SJCRH30 (cell line): ENCODE measurements around the gene PTK7. TPM values are rescaled to one million over a fixed set of nuclear protein-coding genes. Genes with fewer than 3 reads are reported as not detected.
A peak's percentile ranks its signal among the peaks of the same experiment; 100 is the strongest.

Experiments
- DNase-seq, 2 experiments: peaks; one replicate each; pipeline ENCODE4 v3.0.0-alpha.2; 2015 to 2020
- H3K27ac ChIP-seq: fragments of 250-450 bp; sonication (Bioruptor Pico); 2 replicates; pipeline ENCODE4 v1.5.1; 2020; ENCODE audit warnings: mild to moderate bottlenecking, moderate library complexity
- H3K27me3 ChIP-seq: fragments of 250-450 bp; sonication (Bioruptor Pico); 2 replicates; pipeline ENCODE4 v1.5.1; 2020; ENCODE audit warnings: mild to moderate bottlenecking, moderate library complexity
- H3K36me3 ChIP-seq: fragments of 250-450 bp; sonication (Bioruptor Pico); 2 replicates; pipeline ENCODE4 v1.5.1; 2020; ENCODE audit warnings: mild to moderate bottlenecking, moderate library complexity
- H3K4me1 ChIP-seq: fragments of 250-450 bp; sonication (Bioruptor Pico); 2 replicates; pipeline ENCODE4 v1.5.1; 2020; ENCODE audit warnings: mild to moderate bottlenecking, moderate library complexity
- H3K4me3 ChIP-seq: fragments of 250-450 bp; sonication (Bioruptor Pico); 2 replicates; pipeline ENCODE4 v1.5.1; 2020; ENCODE audit warnings: mild to moderate bottlenecking, moderate library complexity
- H3K9me3 ChIP-seq: fragments of 250-450 bp; sonication (Bioruptor Pico); replicated peaks from 2 replicates; pipeline ENCODE4 v1.5.1; 2020; ENCODE audit warnings: mild to moderate bottlenecking, moderate library complexity
- total RNA-seq: library from RNA; depleted of rRNA; stranded (reverse); fragments of >200 nt; shearing (Covaris generic); gene quantifications from 2 replicates; pipeline ENCODE4 v1.2.3, GENCODE V29; 2014

PTK7 gene
- total RNA-seq, 1 experiment from 2014 or later: 88.3 TPM

- peaks cover 14% of the 10 kb centered on the region for H3K36me3 ChIP-seq
- no peaks in the 10 kb centered on the region for H3K4me1 ChIP-seq
- no peak overlapping the region for H3K27ac ChIP-seq
- DNase-seq: no peak
- no peak overlapping the region for H3K4me3 ChIP-seq
- H3K27me3 ChIP-seq: no peaks in the 10 kb centered on the region
- no peaks in the 10 kb centered on the region for H3K9me3 ChIP-seq
Observed at GRCh38 chr6:43045371-43045930, 30.7 kb upstream of the PTK7 start.

GRCh38 chr6:43047998-43048397 is 28.1 kb upstream of the PTK7 start:
- DNase-seq: no peak
- H3K9me3 ChIP-seq: no peaks in the 10 kb centered on the region
- no peak overlapping the region for H3K27ac ChIP-seq
- H3K4me1 ChIP-seq: peaks cover 11% of the 10 kb centered on the region; the same call in 1 of the 2 replicates
- no peaks in the 10 kb centered on the region for H3K27me3 ChIP-seq
- H3K4me3 ChIP-seq: no peak overlapping the region
- H3K36me3 ChIP-seq: peaks cover 10% of the 10 kb centered on the region

- Histone ChIP-seq H3K27ac (no peak overlapping the region), H3K9me3 (no peaks in the 10 kb centered on the region), H3K36me3 (peaks cover 10% of the 10 kb centered on the region), H3K4me3 (no peak overlapping the region), H3K27me3 (no peaks in the 10 kb centered on the region), H3K4me1 (peaks cover 11% of the 10 kb centered on the region; the same call in 1 of the 2 replicates)
- DNase-seq: no peak
Observed at GRCh38 chr6:43050981-43051380, 25.1 kb upstream of the PTK7 start.

GRCh38 chr6:43052225-43052841 is 23.8 kb upstream of the PTK7 start:
- no peaks in the 10 kb centered on the region for H3K27me3 ChIP-seq
- peaks cover 10% of the 10 kb centered on the region for H3K36me3 ChIP-seq
- peak overlapping the region; percentile 85 for H3K27ac ChIP-seq
- no peak for DNase-seq
- H3K4me3 ChIP-seq: peak overlapping the region; percentile 80
- no peaks in the 10 kb centered on the region for H3K9me3 ChIP-seq
- peaks cover 11% of the 10 kb centered on the region; the same call in 1 of the 2 replicates for H3K4me1 ChIP-seq

- Histone ChIP-seq H3K27me3 (no peaks in the 10 kb centered on the region), H3K4me3 (peak overlapping the region; percentile 80), H3K4me1 (peaks cover 11% of the 10 kb centered on the region; the same call in 1 of the 2 replicates), H3K36me3 (peaks cover 10% of the 10 kb centered on the region), H3K9me3 (no peaks in the 10 kb centered on the region), H3K27ac (peak overlapping the region; percentile 85)
- peak; percentile 61 to 62 for DNase-seq
Observed at GRCh38 chr6:43052842-43053544, 23.1 kb upstream of the PTK7 start.

GRCh38 chr6:43053545-43054205 is 22.4 kb upstream of the PTK7 start, which contains the start of gene CUL7:
TSS of gene CUL7 (minus strand) at chr6:43053851. CDS start at chr6:43052788, 1,063 bp downstream.
- Histone ChIP-seq H3K27ac (peak within 1 kb of the TSS; percentile 85), H3K36me3 (peaks cover 7% of the 10 kb centered on the region), H3K4me3 (peak within 1 kb of the TSS; percentile 80), H3K4me1 (peaks cover 16% of the 10 kb centered on the region), H3K9me3 (no peaks in the 10 kb centered on the region), H3K27me3 (no peaks in the 10 kb centered on the region)
- DNase-seq: peak; percentile 94 to 97

- H3K4me1 ChIP-seq: peaks cover 16% of the 10 kb centered on the region
- H3K27me3 ChIP-seq: no peaks in the 10 kb centered on the region
- peaks cover 5% of the 10 kb centered on the region for H3K36me3 ChIP-seq
- H3K27ac ChIP-seq: peak overlapping the region; percentile 85
- DNase-seq: no peak
- H3K9me3 ChIP-seq: no peaks in the 10 kb centered on the region
- H3K4me3 ChIP-seq: peak overlapping the region; percentile 80
Observed at GRCh38 chr6:43054206-43054943, 21.7 kb upstream of the PTK7 start.

- DNase-seq: no peak
- Histone ChIP-seq H3K4me3 (no peak overlapping the region), H3K9me3 (no peaks in the 10 kb centered on the region), H3K27me3 (no peaks in the 10 kb centered on the region), H3K4me1 (peaks cover 16% of the 10 kb centered on the region), H3K27ac (no peak overlapping the region), H3K36me3 (no peaks in the 10 kb centered on the region; the same call in 1 of the 2 replicates)
Observed at GRCh38 chr6:43055966-43056365, 20.1 kb upstream of the PTK7 start.

- H3K9me3 ChIP-seq: no peaks in the 10 kb centered on the region
- peaks cover 5% of the 10 kb centered on the region for H3K4me1 ChIP-seq
- peak overlapping the region; percentile 84 for H3K4me3 ChIP-seq
- peak overlapping the region; percentile 61; the same call in 1 of the 2 replicates for H3K27ac ChIP-seq
- no peaks in the 10 kb centered on the region for H3K27me3 ChIP-seq
- no peaks in the 10 kb centered on the region; the same call in 1 of the 2 replicates for H3K36me3 ChIP-seq
- DNase-seq: no peak
Observed at GRCh38 chr6:43058531-43058930, 17.6 kb upstream of the PTK7 start.

GRCh38 chr6:43059168-43060033 is 16.7 kb upstream of the PTK7 start, which contains the start of the genes KLC4 and MRPL2:
TSS of gene KLC4 (plus strand) at chr6:43059631. CDS start at chr6:43061336, 1,705 bp downstream.
TSS of gene MRPL2 (minus strand) at chr6:43059434. CDS start at chr6:43059381, 53 bp downstream.
- Histone ChIP-seq H3K27me3 (no peaks in the 10 kb centered on the region), H3K36me3 (no peaks in the 10 kb centered on the region; the same call in 1 of the 2 replicates), H3K9me3 (no peaks in the 10 kb centered on the region), H3K27ac (peak within 1 kb of the TSS; percentile 61), H3K4me3 (peak within 1 kb of the TSS; percentile 84), H3K4me1 (peaks cover 5% of the 10 kb centered on the region)
- DNase-seq: peak; percentile 98 to 99

- Histone ChIP-seq H3K27me3 (no peaks in the 10 kb centered on the region), H3K4me1 (peaks cover 5% of the 10 kb centered on the region), H3K9me3 (no peaks in the 10 kb centered on the region), H3K4me3 (peak overlapping the region; percentile 84), H3K36me3 (no peaks in the 10 kb centered on the region), H3K27ac (peak overlapping the region; percentile 61)
- DNase-seq: no peak
Observed at GRCh38 chr6:43060034-43060754, 15.9 kb upstream of the PTK7 start.

- H3K27ac ChIP-seq: no peak overlapping the region
- peaks cover 5% of the 10 kb centered on the region for H3K4me1 ChIP-seq
- H3K9me3 ChIP-seq: no peaks in the 10 kb centered on the region
- no peaks in the 10 kb centered on the region for H3K36me3 ChIP-seq
- no peak for DNase-seq
- no peak overlapping the region for H3K4me3 ChIP-seq
- H3K27me3 ChIP-seq: no peaks in the 10 kb centered on the region
Observed at GRCh38 chr6:43060755-43061633, 15.1 kb upstream of the PTK7 start.
